Glomerular endothelial cell (primary cell): ENCODE measurements around the gene FIBCD1. TPM values are rescaled to one million over a fixed set of nuclear protein-coding genes. Genes with fewer than 3 reads are reported as not detected.

Experiments used
- DNase-seq: peaks from one replicate; pipeline ENCODE4 v3.0.0-alpha.2; 2011; ENCODE audit warnings: low read depth, low spot score; ENCODE audit errors: extremely low read depth
- total RNA-seq: library from RNA; depleted of rRNA; stranded (reverse); fragments of >200 nt; gene quantifications from 2 replicates; pipeline ENCODE4 v1.2.3, GENCODE V29; 2015

The FIBCD1 gene
- total RNA-seq, 1 donor from 2014 or later: not detected

DNA sequence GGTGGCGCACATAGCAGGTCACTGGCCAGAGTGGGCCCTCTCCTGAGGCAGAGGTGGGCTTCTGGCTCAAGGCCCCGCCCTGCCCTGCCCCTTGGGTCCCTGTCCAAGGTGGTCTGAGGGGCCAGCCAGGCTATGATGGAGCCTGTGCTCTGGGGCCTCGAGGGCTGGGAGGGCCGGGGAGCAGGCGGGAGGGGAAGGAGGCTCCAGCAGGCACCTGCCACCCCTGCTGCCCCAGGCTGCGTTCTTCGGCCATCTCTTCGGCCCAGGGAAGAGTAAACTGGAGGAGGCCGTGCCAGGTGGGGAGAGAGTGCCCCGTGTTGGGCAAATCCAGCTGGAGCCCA is 14.6 kb downstream of the FIBCD1 start:
- no peak for DNase-seq

DNA sequence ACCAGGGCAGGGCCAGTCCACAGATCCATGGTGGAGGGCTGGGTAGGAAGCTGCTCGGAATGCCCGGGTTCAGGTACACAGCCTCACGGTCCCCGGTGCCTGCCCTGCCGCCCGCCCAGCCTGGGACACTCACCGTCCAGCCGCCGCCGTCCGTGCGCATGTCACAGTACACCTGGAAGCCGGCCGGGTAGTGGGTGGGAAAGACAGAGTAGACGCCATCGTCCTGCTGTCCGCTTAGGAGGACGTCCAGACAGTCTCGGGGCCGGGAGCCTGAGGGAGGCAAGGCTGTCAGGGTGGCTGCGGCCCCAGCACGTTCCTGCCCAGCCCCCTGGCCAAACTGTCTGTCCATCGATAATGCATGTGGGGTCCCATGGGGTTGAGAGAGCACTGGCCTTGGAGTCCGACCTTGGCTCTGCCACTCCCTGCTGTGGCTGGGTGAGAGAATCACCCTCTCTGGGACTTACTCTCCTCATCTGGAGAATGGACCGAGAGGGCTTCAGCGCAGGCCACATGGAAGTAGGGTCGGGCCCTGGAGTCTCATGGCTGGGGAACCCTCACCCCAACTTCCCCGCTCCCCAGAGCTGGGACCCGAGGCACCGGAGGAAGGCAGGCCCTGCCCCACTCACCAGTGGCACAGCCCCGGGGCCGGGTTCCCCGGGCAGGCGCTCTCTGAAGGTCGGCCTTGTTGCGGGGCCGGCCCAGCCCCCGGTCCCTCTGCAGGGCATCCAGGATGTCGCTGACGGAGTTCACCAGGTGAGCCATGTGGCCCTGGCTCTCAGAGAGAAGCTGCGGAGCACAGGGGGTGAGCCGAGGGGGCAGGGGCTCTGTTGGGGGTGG is 15.2 kb downstream of the FIBCD1 start:
- DNase-seq: no peak

DNA sequence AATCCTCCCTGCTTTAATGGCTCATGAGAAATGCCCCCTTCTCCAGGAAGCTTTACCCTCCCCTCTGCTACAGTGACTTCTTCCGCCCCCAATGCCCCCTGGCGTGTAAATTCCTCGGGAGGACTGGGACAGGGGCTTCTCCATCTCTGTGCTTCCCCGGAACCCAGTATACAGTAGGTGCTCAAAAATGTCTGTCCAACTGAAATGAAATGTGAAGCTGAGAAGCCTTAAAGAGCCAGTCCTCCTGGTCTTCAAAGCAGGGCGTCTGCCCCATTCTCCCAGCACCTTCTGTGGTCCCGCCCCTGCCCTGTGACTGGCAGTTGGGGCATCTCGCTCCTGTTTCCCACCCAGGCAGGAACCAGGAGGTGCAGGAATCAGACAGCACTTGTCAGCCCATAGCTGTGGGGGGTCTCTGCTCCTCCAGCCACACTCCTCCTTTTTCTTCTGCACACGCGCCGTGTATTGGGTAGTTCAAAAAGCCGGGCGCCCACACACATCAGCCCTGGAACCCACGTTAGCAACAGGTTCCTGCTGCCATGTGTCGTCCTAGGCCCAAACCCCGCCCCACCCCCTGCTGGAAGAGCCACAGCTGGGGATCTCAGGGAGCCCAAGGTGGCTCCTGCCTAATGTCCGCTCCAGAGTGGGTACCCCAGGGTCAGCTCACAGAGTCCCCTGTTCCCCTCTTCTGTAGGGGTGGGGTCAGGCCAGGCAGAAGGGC is 16.0 kb downstream of the FIBCD1 start:
- DNase-seq: no peak

DNA sequence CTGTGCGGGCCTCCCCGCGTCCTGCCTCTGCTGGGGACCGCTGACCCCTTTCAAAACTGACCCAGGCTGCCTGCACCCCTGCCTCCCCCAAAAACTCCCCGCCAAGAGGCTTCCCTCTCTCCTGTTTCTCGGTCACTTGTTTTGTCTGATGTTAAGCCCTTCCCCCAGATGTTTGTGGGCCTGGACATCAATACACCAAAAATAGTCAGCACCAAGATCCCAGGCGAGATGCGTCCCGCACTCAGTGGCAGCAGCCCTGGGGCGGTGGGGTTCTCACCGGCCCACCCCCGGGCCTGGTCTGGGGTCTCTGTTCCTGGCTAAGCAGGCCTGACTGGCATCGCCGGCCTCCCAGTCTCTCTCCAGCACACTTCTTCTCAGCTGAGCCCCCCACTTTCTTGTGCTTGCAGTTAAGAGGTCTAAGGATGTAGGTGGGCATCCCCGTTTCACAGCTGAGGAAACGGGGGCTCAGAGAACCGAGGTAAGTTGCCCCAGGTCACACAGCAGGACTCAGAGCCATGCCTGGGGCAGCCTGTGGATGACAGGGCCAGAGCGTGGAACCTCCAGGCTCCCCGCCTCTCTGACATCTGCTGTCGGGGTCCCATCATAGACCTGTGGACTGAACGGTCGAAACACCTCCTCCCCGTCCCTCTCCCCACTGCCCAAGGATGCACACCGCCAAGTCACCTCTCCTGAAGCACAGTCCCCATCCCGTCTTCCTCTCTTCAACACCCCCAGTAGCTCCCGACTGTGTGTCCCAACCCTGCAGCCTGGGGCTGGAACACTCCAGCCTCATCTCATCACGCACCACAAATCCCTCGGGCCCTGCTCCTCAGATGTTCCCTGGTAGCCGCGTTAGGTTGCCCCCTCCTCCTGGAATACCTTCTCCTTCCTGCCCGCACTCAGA is 16.8 kb downstream of the FIBCD1 start:
- DNase-seq: no peak

DNA sequence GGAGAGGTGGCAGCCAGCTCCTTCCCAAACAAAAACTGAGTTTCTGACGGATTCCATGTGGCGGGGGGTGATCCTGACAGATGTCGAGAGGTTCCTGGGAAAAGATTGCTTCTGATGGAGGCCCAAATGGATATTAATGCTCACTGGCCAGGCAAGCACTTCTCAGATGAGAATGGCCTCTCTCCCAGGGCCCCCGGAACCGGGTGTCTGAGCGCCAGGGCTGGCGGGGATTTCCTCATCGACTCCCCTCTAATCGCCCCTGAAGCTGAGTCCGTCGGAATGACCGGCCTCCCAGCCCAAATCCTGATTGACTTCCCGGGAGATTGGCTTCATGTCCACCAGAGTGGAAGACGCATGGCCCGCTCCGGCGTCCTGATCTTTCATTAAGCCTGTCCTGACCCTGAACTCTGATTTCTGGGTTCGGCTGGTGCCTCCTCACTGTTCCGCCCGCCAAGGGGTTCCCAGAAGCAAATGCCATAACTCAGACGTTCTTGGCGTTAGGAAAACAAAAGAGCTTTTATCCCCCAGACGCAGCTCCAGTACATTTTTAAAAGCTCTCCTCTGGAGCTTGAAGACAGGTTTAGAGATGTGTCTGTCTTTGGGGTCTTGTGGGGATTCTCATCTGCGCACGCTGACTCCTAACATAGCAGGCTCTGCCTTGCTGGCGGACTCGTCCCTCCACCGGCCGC is 17.6 kb downstream of the FIBCD1 start:
- no peak for DNase-seq

GRCh38 chr9:130920762-130921299 is 18.2 kb downstream of the FIBCD1 start:
- no peak for DNase-seq

- no peak for DNase-seq
These were observed 18.8 kb downstream of the FIBCD1 start for GRCh38 chr9:130920233-130920632.

GRCh38 chr9:130919559-130920145 is 19.4 kb downstream of the FIBCD1 start:
- DNase-seq: no peak

DNA sequence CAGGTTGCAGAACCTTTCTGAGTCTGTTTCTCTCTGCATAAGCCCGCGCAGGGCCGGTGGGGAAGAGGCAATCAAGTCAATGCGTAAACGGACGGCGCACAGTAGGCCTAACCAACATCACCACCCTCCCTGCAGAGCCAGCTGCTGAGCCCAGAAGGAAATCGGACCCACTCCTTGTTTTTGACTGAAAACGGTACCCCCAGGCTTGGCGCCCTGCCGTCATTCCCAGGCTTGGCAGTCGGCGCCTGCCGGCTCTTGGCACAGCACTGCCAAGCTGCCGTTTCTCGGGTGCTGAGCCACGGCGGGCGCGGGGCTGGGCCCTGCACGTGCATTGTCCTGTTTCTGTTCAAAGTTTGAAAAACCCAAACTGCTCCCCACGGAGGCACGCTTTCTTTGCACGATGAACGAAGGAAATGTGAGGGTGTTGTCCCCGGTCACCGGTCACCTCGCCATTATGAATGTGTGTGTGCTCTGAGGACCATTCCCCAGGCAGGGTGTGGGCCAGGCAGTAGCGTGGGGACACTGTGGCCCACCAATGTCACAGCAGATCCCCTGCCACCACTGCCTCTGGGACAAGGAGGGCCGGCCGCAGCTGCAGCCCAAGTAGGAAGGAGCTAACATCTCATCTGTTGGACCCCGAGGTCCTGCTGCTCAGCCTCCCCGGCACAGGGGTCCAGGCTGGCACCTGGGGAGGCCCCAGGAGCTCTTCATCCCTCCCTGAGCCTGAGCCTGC is 20.1 kb downstream of the FIBCD1 start:
- no peak for DNase-seq

GRCh38 chr9:130918101-130918825 is 20.8 kb downstream of the FIBCD1 start:
- DNase-seq: no peak

DNA sequence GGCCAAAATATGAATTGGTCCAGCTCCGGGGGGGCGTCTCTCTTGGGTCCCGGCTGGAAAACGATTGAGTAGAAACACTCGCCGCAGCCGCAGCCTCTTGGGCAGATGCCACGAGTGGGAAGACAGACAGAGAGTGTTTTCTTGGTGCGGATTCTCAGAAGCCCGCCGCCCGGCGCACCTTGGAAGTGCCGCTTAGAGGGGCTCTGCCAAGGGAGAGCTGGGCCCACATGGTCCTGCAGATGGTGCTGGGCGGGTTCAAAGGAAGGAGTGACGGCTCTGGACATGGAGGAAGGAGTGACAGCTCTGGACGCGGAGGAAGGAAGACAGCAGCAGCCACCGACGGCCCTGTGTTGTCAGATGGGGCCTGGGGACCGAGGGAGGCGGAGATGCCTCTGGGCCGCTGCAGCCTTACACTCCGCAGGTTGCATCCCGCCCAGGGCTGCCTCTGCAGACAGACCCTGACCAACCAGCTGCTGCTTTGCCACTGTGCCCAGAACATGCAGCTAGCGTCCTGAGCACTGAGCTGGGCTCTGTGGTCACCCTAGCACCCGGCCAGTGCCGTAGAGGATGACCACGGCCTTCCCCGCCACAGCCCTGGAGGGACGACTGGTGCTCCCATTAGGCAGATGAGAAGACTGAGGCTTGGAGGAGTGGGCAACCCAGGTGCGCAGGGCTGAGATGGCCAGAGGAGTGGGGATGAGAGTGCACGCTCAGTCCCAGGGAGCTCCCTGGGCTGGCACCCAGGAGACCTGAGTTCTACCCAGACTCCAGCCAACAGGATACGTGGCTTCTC is 21.7 kb downstream of the FIBCD1 start:
- no peak for DNase-seq

DNA sequence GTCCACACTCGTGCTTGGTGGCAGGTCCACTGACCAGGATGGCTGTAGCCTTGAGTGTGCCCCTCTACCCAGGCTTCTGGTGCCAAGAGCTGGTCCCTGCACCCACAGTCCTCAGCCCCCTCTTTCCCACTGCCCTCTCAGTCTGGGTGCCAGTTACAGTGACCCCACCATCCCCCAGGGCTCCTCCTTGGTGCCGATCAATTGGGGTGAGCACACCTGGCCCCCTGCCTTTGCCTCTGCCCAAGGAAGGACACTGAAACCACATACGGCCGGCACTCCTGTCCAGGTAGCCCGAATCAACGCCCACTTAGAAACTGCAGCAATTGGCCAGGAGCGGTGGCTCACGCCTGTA is 24.0 kb downstream of the FIBCD1 start:
- no peak for DNase-seq

DNA sequence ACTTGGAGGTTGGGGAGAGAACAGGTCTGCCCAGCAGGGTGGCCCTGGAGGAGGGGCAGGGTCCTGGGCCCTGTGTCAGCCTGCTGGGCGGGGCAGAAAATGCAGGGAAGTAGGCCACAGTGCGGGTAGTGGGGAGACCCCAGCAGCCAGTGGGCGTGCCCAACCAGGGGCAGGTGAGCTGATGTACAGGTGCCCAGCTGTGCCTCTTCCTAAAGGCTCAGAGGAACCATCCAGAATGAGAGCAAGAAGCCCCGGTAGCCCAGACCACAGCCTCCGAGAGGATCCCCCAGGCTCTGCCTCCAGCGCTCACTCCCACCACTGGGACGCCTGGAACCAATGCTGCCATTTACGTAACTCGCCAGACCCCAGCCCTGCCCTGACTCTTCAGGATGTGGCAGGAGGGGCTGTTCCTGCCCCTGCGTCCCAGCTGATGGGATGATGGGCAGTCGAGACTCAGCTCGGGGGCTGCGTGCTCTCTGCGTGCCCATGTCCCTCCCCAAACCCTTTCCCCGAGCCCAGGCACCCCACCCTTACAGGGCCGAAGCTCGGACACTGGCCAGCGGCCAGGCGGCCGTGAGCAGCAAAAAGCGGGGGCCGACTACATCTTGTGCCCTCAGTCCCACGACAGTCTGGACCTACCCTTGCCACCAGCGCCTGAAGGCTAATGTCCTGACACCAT is 24.5 kb downstream of the FIBCD1 start:
- DNase-seq: no peak

DNA sequence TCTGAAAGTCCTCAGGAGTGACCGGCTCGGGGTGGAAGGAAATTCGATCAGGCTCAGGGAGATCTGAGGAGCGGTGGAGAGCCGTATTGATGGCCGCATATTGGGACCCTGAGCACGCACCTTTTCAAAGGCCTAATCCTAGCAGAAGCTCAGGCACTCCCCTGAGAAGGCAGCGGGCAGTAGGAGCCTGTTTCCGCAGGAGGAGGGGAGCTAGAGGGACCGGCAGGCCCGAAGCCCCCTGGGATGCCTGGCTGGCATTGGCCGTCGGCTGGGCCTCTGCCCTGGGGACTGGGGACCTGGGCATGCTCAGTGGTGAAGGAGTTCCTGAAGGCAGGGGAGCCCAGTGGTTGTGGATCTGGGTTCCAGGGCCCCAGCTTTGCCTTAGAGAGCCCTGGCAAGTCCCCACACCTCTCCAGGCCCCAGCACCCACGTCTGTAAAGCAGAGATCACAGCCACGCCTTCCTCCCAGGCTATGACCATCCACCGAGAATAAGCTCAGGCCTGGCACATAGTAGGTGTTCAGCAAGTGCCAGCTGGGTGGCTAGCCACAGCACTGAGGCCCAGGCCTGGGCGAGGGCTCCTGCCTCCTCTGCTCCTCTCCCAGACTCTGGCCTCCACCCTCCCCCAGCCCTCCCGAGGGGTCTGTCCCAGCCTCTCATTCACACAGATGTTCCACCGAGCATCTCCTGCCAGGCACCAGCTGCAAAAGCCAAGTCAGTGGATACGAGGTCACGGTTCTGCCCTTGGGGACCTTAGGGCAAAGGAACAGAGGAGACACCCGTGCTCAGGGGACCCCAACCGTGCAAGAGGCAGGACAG is 25.2 kb downstream of the FIBCD1 start:
- DNase-seq: no peak

DNA sequence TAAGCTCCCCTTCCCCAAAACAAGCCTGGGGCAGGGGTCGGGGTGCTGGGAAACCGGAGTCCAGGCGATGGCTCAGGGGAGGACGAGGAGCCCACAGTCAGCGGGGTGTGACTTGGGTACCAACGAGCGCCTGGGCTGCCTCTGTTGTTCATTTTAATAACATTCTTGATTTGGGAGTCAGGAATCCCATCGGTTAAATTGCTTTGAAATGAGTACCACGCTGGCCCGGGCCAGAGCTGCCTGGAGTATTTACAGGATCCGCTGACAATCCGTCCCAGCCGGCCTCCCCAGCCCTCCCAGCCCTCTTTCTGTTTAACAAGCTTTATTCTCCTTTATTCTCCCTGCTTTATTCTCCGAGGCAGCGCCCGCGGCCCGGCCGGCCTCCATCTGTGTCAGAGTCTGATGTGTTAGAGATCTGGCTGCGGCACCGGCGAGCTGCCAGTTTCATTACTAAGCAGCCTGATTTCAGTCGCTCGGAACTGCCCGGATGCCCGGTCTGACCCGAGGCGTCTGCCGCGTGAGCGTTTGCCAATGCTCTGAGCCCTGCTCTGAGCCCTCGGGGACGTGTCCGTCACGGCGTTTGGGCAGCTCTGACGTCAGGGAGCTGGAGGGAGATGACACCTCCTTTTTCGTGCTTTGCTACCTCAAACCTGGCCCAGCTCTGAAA is 26.0 kb downstream of the FIBCD1 start:
- no peak for DNase-seq
